ENCODE results near the gene MMP10.

MMP10 gene

GRCh38 chr11:102762361-102762767 lies 18.1 kb downstream of the MMP10 start:
- POLR2A ChIA-PET = no interaction called here
- no peak overlapping the region for H3K4me3 ChIP-seq (ENCODE audit: low read depth, low read length)
- no peaks in the 10 kb centered on the region for H3K9me3 ChIP-seq (ENCODE audit: control insufficient read depth, insufficient read depth, low read depth, low read length)
- no peaks in the 10 kb centered on the region for H3K4me1 ChIP-seq (ENCODE audit: control insufficient read depth, insufficient read depth, low read length)
- H3K36me3 ChIP-seq (ENCODE audit: control insufficient read depth in 2 of 2, insufficient read depth in 1 of 2, low read length in 2 of 2) = no peaks in the 10 kb centered on the region
- no peak for TF ChIP-seq ZNF670 (tag by site-specific recombination; IDR thresholded peaks at IDR 0.05; ENCODE audit: low read depth)
- no peak for TF ChIP-seq ZNF175 (tag by site-specific recombination; IDR thresholded peaks at IDR 0.05)
- no peak for TF ChIP-seq GFI1B (tag by site-specific recombination; IDR thresholded peaks at IDR 0.05)
- no peak for TF ChIP-seq ZNF10 (tag by site-specific recombination; IDR thresholded peaks at IDR 0.05)
- TF ChIP-seq ZXDB (tag by site-specific recombination; IDR thresholded peaks at IDR 0.05) = no peak
- no peak for TF ChIP-seq ZNF626 (tag by site-specific recombination; IDR thresholded peaks at IDR 0.05)
- no peak for TF ChIP-seq OVOL3 (tag by site-specific recombination; IDR thresholded peaks at IDR 0.05)
- no peak for TF ChIP-seq ZFP69B (tag by site-specific recombination; IDR thresholded peaks at IDR 0.05)
- TF ChIP-seq SP2 (tag by site-specific recombination; IDR thresholded peaks at IDR 0.05) = no peak
- no peak for TF ChIP-seq MZF1 (tag by site-specific recombination; IDR thresholded peaks at IDR 0.05; ENCODE audit: borderline replicate concordance)
- no peak for TF ChIP-seq ZBTB17 (tag by site-specific recombination; IDR thresholded peaks at IDR 0.05)
- no peak for TF ChIP-seq BCL11A (tag by site-specific recombination; IDR thresholded peaks at IDR 0.05; ENCODE audit: low read depth)
- TF ChIP-seq SP7 (tag by site-specific recombination; IDR thresholded peaks at IDR 0.05) = no peak
- TF ChIP-seq KLF10 (tag by site-specific recombination; IDR thresholded peaks at IDR 0.05) = no peak
- no peak for TF ChIP-seq ZNF585B (tag by site-specific recombination; IDR thresholded peaks at IDR 0.05)
- CTCF ChIA-PET = interaction anchor here (0.7 to 1.0 kb wide), 3 partner anchors 8 to 178 kb away, joined by 3 read pairs; no protein-coding TSS in a partner anchor
- no peak overlapping the region for H3K27ac ChIP-seq (ENCODE audit: extremely low read depth, low read depth, low read length)

GRCh38 chr11:102761646-102762238 lies 18.7 kb downstream of the MMP10 start:
- POLR2A ChIA-PET = interaction anchor here (0.6 kb wide), 1 partner anchor 415 kb away, joined by 3 read pairs; the partner anchor contains the start of gene BIRC2
- no peak for TF ChIP-seq ZBTB44 (tag by site-specific recombination; IDR thresholded peaks at IDR 0.05)
- Histone ChIP-seq H3K27ac (ENCODE audit: extremely low read depth, low read depth, low read length) (no peak overlapping the region), H3K4me1 (ENCODE audit: control insufficient read depth, insufficient read depth, low read length) (no peaks in the 10 kb centered on the region), H3K9me3 (ENCODE audit: control insufficient read depth, insufficient read depth, low read depth, low read length) (no peaks in the 10 kb centered on the region), H3K4me3 (ENCODE audit: low read depth, low read length) (no peak overlapping the region), H3K36me3 (ENCODE audit: control insufficient read depth in 2 of 2, insufficient read depth in 1 of 2, low read length in 2 of 2) (no peaks in the 10 kb centered on the region)
- CTCF ChIA-PET = interaction anchor here (0.8 to 1.1 kb wide), 4 partner anchors 8 to 179 kb away, joined by 3 read pairs; no protein-coding TSS in a partner anchor

- ChIA-PET POLR2A (no interaction called here), CTCF (interaction anchor here (0.8 to 1.2 kb wide), 3 partner anchors 10 to 35 kb away, joined by 3 read pairs; no protein-coding TSS in a partner anchor)
- Histone ChIP-seq H3K36me3 (ENCODE audit: control insufficient read depth in 2 of 2, insufficient read depth in 1 of 2, low read length in 2 of 2) (no peaks in the 10 kb centered on the region), H3K4me1 (ENCODE audit: control insufficient read depth, insufficient read depth, low read length) (no peaks in the 10 kb centered on the region), H3K4me3 (ENCODE audit: low read depth, low read length) (no peak overlapping the region), H3K9me3 (ENCODE audit: control insufficient read depth, insufficient read depth, low read depth, low read length) (no peaks in the 10 kb centered on the region), H3K27ac (ENCODE audit: extremely low read depth, low read depth, low read length) (no peak overlapping the region)
- TF ChIP-seq ZNF621 (tag by site-specific recombination; IDR thresholded peaks at IDR 0.05) = 0 out of 2 replicates have a peak, but pooled peaks have one; percentile 50
- peak; percentile 37; the same call in 1 of the 2 replicates for TF ChIP-seq KLF16 (tag by site-specific recombination; IDR thresholded peaks at IDR 0.05)
- TF ChIP-seq KLF9 (tag by site-specific recombination; IDR thresholded peaks at IDR 0.05; ENCODE audit: low read depth) = no peak
- 0 out of 2 replicates have a peak, but pooled peaks have one; percentile 41 for TF ChIP-seq ZNF350 (tag by site-specific recombination; IDR thresholded peaks at IDR 0.05)
- TF ChIP-seq TRIM28 (IDR thresholded peaks at IDR 0.05; ENCODE audit: borderline replicate concordance, low read length) = peak; percentile 53; the same call in 1 of the 2 replicates
- TF ChIP-seq ZNF398 (tag by site-specific recombination; IDR thresholded peaks at IDR 0.05) = peak; percentile 50
- peak; percentile 65 for TF ChIP-seq ZBTB17 (tag by site-specific recombination; IDR thresholded peaks at IDR 0.05)
- TF ChIP-seq, protein P1, sequence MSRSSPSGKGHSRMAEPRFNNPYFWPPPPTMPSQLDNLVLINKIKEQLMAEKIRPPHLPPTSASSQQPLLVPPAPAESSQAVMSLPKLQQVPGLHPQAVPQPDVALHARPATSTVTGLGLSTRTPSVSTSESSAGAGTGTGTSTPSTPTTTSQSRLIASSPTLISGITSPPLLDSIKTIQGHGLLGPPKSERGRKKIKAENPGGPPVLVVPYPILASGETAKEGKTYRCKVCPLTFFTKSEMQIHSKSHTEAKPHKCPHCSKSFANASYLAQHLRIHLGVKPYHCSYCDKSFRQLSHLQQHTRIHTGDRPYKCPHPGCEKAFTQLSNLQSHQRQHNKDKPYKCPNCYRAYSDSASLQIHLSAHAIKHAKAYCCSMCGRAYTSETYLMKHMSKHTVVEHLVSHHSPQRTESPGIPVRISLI (tag by site-specific recombination; IDR thresholded peaks at IDR 0.05) = no peak
Measured at GRCh38 chr11:102760344-102761035, 19.9 kb downstream of the MMP10 start.
